LNCaP clone FGC (cell line): ENCODE data around the gene DCLRE1C.

Experiments used
- DNase-seq: peaks from one replicate; pipeline ENCODE4 v3.0.0-alpha.2; 2011; ENCODE audit warnings: low read depth
- H3K4me3 ChIP-seq: 2 replicates; pipeline ENCODE4 v1.5.1; 2011; ENCODE audit warnings: mild to moderate bottlenecking, low read depth, low read length, control low read depth
- CTCF ChIP-seq: IDR thresholded peaks from 2 replicates; pipeline ENCODE4 v1.5.1; 2012; ENCODE audit warnings: mild to moderate bottlenecking; ENCODE audit not compliant: control insufficient read depth, insufficient read depth; ENCODE audit errors: extremely low read depth

The DCLRE1C gene

GRCh38 chr10:14904864-14905263 is 49.0 kb downstream of the DCLRE1C start:
- DNase-seq: no peak
- H3K4me3 ChIP-seq: no peak overlapping the region
- TF ChIP-seq CTCF: no peak

GRCh38 chr10:14904316-14904732 is 49.6 kb downstream of the DCLRE1C start:
- H3K4me3 ChIP-seq: no peak overlapping the region

GRCh38 chr10:14891151-14891550 is 62.7 kb downstream of the DCLRE1C start:
- H3K4me3 ChIP-seq: no peak overlapping the region
- no peak for DNase-seq
- TF ChIP-seq CTCF: no peak

More at GRCh38 chr10:14904316-14904732, 49.6 kb downstream of the DCLRE1C start:
- no peak for DNase-seq
- peak; percentile 56 for TF ChIP-seq CTCF

DNA sequence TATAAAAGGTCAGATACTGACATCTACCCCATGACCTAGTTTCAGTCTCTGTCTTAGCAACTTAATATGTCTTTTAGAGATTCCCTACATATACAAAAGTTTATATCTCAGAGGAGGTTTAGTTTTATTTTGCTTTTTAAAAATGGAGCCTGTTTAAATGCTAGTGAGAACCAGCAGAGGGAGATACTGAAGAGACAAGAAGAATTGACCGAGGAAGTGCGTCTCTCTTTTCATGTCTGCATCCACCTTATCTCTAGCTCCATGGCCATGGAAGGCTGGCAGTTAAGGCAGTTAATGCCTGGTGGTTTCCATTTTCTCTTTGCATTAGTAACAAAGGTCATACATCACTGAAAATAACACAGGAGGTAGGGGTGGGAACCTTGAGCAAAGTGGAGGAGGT is 64.6 kb downstream of the DCLRE1C start:
- no peak overlapping the region for H3K4me3 ChIP-seq
- no peak for TF ChIP-seq CTCF
- DNase-seq: no peak

DNA sequence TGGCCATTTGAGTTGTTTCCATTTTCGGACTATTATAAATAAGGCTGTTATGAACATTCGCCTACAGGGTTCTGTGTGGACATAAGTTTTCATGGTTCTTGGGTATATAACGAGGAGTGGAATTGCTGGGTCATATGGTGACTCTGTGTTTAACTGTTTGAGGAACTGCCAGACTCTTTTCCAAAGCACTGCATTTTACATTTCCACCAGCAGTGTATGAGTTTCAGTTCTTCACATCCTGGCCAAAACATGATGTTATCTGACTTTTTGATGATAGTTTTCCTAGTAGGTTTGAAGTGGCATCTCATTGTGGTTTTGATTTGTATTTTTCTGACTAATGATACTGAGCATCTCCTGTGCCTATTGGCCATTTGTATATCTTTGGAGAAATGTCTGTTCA is 69.8 kb downstream of the DCLRE1C start:
- H3K4me3 ChIP-seq: no peak overlapping the region
- no peak for TF ChIP-seq CTCF
- DNase-seq: no peak

- no peak for TF ChIP-seq CTCF
- peak overlapping the region; percentile 92 for H3K4me3 ChIP-seq
- DNase-seq: no peak
Measured at GRCh38 chr10:14880229-14880628, 73.7 kb downstream of the DCLRE1C start.

DNA sequence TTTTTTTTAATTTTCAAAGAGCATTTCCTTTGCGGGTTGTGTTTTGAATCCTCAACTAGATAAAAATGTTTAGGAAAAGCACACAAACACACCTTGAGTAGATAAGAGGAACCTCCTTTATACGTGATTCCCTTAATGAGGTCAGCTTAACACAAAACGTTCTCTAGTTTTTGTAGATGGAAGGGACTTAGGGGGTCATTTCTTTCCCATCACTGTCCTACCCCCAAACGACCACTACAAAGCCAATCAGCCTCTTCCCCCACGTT is 74.0 kb downstream of the DCLRE1C start:
- TF ChIP-seq CTCF: no peak
- DNase-seq: no peak
- peak overlapping the region; percentile 92 for H3K4me3 ChIP-seq
